H1 (cell line): ENCODE data around the gene EPSTI1.

ENCODE experiments used
- BCL11A ChIP-seq, 2 experiments: IDR thresholded peaks; one replicate each; pipeline ENCODE4 v1.6.1; 2011; ENCODE audit warnings: low read depth in 2 of 2, low read length in 2 of 2, mild to moderate bottlenecking in 2 of 2
- CEBPB ChIP-seq: IDR thresholded peaks from 2 replicates; pipeline ENCODE4 v1.6.1; 2012; ENCODE audit warnings: low read depth, low read length
- CHD1 ChIP-seq: IDR thresholded peaks from 2 replicates; pipeline ENCODE4 v1.6.1; 2012; ENCODE audit warnings: low read depth, low read length, improper control_type of control experiment
- CTCF ChIP-seq, 3 experiments: IDR thresholded peaks; 1 replicate in 2 of 3; 2 replicates in 1 of 3; pipeline versions ENCODE4 v1.5.1 to v1.6.1; 2011; ENCODE audit warnings: low read length in 3 of 3, mild to moderate bottlenecking in 3 of 3, inconsistent platforms in 2 of 3, low read depth in 1 of 3, moderate library complexity in 1 of 3; ENCODE audit not compliant: insufficient read depth in 1 of 3; ENCODE audit errors: control extremely low read depth in 1 of 3
- EGR1 ChIP-seq: IDR thresholded peaks from 2 replicates; pipeline ENCODE4 v1.6.1; 2011; ENCODE audit warnings: low read depth, low read length, borderline replicate concordance
- MAFK ChIP-seq: IDR thresholded peaks from 2 replicates; pipeline ENCODE4 v1.6.1; 2012; ENCODE audit warnings: low read depth, mild to moderate bottlenecking, improper control_type of control experiment, low read length
- POLR2A ChIP-seq, 2 experiments: IDR thresholded peaks; 1 replicate in 1 of 2; 2 replicates in 1 of 2; pipeline ENCODE4 v1.6.1; 2011; ENCODE audit warnings: low read depth in 2 of 2, low read length in 2 of 2, mild to moderate bottlenecking in 2 of 2; ENCODE audit errors: control extremely low read depth in 1 of 2
- RAD21 ChIP-seq, 2 experiments: IDR thresholded peaks in 1 of 2; conservative IDR thresholded peaks in 1 of 2; 2 replicates each; pipeline ENCODE4 v1.6.1; 2011; ENCODE audit warnings: low read depth in 2 of 2, low read length in 2 of 2, improper control_type of control experiment in 1 of 2, inconsistent platforms in 1 of 2, mild to moderate bottlenecking in 1 of 2, moderate library complexity in 1 of 2
- TEAD4 ChIP-seq: IDR thresholded peaks from 2 replicates; pipeline ENCODE4 v1.6.1; 2012; ENCODE audit warnings: low read depth, low read length, inconsistent platforms, mixed read lengths

DNA sequence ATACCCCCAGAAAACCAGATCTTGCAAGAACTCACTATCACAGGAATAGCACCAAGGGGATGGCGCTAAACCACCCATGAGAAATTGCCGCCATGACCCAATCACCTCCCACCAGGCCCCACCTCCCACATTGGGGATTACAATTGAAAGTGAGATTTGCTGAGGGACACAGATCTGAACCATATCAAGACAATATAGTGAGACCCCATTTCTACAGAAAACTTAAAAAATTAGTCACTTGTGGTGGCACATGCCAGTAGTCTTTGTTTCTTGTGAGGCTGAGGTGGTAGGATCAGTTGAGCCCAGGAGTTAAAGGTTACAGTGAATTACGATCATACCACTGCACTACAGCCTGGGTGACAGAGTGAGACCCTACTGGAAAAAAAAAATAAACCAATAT is 41.0 kb upstream of the EPSTI1 start:
- TF ChIP-seq CTCF (IDR thresholded peaks at IDR 0.05; ENCODE audit: control extremely low read depth in 1 of 3, insufficient read depth in 1 of 3, low read depth in 1 of 3, low read length in 3 of 3) (no peak), BCL11A (IDR thresholded peaks at IDR 0.05; ENCODE audit: low read depth in 2 of 2, low read length in 2 of 2) (no peak), EGR1 (no peak), MAFK (no peak), RAD21 (IDR thresholded peaks at IDR 0.05 in 1 of 2, conservative IDR thresholded peaks at IDR 0.05 in 1 of 2; ENCODE audit: low read depth in 2 of 2, low read length in 2 of 2) (no peak), CEBPB (no peak), POLR2A (IDR thresholded peaks at IDR 0.05; ENCODE audit: control extremely low read depth in 1 of 2, low read depth in 2 of 2, low read length in 2 of 2) (no peak), TEAD4 (no peak), CHD1 (no peak)
